ENCODE measurements around the gene CHI3L1.

DNA sequence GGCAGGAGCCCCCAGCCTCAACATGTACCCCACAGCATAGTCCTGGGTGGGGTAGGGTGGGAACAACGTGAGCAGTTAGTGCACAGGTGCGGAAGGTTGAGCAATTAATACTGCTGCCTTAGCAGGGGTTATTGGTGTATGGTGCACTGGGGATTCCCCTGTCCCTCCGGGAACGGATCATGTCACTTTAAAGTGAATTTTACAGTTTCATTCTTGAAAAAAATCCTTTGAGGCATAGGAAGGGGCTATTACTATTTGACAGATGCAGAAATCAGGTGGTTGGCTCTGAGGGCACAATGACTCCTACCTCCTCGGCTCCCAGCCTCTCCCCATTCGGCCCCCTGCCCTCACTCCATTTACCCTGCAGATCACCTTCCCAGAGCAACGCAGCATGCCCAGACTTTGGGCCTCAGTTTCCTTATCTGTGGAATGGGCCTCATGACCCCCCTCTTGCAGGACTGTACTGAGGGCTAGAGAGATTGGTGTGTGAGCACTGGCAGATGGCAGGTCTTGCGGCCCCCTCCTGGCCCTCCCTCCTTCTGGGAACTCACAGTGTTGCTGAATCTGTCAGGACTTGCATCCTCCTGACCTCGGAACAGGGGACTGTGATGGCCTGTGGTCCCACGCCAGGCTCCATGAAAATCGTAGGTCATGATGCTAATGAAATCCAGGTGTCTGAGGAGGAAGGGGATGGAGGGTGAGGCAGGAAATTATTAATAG, 5.7 kb downstream of the CHI3L1 start:
- no peak for TF ChIP-seq TARDBP (IDR thresholded peaks at IDR 0.05)
- no peak for TF ChIP-seq BHLHE40 (IDR thresholded peaks at IDR 0.05; ENCODE audit: borderline replicate concordance)
- TF ChIP-seq SUZ12 (IDR thresholded peaks at IDR 0.05): no peak
- no peak for TF ChIP-seq FOXM1 (IDR thresholded peaks at IDR 0.05; ENCODE audit: borderline replicate concordance)
- no peak for TF ChIP-seq ZNF384 (IDR thresholded peaks at IDR 0.05)
